ENCODE measurements around the gene HEBP1.

Gene HEBP1

DNA sequence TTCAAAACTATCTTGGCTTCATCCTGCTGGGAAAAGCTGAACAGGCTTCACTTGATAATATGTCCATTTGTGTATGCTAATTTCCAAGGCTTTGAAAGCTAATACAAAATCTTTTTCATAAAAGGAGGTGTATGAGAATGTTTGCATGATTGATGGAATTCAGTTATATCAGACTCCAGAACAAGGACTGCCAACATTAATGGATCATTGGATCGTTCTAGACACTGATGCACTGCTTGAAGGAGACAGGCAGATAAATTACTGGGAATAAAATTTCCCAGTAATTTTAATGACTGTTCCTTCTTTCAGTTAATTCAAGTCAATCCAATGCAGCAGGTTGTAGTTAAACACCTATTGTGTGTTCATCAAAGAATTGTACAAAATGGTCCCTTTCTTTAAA lies 48.6 kb downstream of the HEBP1 start:
- no peak for DNase-seq (ENCODE audit: low spot score)

DNA sequence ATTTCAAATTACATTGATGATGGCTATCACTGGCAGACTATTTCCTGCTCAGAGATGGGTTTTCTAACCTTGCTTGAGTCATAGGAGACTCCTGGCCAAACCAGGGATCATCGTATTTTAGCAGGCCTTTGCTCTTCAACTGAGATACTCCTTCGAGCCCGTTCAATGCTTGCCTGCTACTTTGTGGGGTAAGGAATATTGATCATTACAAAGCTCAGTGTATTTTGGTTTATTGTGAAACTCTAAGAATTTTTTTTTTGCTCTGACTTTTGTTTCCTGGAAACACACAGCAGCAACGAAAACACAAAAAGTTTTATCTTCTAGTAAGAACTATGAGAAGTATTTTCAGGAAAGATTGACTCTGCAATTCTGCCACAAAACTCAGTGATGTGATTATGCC lies 52.2 kb downstream of the HEBP1 start:
- DNase-seq (ENCODE audit: low spot score) = no peak

DNA sequence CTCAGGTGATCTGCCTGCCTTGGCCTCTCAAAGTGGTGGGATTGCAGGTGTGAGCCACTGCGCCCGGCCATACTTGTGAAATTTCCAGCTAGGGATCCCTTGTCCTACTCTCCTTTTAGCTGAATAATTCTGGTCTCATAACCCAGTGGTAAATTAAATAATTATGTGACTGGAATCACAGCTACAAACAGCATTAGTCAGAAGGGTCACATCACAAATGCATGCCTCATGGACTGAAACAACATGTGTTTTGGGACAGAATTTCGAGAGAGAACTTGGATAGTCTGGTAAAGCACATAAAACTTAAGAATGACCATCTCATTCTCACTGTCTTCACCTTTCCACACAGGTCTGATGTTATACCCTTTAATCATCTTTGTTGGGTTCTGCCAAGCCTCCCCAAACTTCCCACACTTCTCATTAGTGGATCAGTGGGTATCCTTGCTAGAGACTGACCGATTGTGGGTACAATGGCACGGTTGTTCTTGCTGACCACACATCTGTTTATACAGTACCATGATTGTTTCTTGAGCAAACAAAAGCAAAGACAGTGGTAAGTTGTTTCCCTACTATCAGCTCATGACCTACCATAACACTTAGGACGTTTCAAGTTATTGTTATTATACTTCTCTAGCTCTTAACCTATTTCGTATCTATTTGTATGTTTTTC lies 53.2 kb downstream of the HEBP1 start:
- peak; percentile 86 for DNase-seq (ENCODE audit: low spot score)

DNA sequence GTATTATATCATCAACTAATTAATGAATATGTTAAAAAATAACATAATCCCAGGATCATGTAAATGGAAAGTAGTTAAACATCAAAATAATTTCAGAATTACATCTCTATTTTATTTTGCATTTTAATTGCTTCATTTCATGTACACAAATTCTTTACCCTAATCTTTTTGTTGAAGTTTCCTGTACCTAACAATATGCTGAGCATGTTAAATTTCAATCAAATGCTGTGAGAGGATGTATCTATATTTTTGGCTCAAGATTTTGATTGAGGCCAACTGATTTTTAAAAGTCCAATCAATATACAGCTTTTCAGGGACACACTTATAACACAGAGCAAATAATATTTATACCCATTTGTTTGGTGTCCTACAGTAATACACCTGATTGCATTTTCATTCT lies 54.5 kb downstream of the HEBP1 start:
- DNase-seq (ENCODE audit: low spot score) = no peak

DNA sequence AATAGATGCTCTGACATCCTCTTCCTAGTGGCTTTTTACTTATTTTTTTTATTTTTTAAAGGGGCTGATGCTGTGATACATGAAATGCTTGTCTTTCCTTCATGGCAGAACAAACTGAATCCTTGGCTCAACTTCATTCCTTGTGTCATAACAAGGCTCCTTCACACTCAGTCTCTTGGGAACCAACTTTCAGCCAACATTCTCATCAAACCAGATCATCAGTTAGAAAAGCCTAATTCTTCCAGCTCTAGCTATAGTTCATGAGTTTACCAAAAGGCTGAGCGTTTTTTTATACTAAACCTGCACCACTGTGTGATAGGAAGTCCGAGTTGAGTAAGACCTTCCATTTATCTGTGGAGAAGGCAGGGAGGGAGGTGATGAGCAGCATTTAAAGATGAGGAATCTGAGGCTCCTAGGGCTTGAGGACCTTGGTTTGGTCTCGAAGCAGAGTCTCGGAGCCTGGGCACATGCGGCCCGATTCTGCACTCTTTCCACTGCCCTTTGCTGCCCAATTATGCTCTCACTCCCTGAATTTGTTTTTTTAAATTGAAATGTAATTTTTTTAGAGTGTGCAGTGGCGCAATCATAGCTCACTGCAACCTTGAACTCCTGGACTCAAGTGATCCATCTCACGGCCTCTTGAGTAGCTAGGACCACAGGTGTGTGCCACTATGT lies 56.3 kb downstream of the HEBP1 start:
- DNase-seq (ENCODE audit: low spot score) = no peak

DNA sequence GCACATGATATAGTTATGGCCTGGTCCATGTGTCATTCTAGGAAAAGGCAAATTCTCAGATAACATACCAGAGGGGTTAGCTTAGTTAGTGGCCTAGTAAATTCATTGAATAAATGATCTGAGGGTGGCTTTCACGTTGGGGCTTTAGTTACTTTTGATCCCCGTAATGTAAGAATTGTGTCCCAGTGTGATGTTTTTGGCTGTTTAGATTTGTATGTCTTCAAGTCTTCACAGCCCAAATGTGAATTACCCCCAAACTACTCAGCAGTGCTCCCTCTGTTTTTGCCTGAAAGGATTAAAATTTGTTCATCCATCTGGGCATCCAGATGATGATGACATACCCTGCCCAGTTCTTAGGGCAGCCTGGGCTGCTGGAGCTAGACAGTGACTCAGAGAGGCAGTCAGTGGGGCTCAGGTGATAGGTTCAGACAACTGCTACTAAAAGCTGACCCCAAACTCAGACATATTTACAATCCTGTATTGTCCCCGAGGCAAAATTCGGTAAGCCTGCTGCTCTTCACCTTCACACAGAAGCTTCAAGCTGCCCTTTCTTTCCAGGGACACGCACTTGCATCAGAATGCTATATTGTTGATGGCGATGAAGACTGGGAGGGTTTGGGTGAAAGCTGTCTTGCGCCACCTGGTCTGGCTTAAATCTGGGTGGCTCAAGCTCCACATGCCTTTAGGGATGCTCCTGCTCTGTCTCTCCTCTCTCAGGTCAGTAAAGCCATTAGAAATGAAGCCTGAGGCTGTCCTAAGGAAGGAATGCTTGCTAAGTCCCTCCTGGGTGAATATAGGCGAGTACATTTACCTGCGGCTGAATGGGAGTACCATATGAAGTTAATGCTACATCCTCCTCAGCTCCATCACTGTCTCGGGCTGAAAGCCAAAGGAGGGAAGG lies 58.4 kb downstream of the HEBP1 start:
- DNase-seq (ENCODE audit: low spot score) = no peak

DNA sequence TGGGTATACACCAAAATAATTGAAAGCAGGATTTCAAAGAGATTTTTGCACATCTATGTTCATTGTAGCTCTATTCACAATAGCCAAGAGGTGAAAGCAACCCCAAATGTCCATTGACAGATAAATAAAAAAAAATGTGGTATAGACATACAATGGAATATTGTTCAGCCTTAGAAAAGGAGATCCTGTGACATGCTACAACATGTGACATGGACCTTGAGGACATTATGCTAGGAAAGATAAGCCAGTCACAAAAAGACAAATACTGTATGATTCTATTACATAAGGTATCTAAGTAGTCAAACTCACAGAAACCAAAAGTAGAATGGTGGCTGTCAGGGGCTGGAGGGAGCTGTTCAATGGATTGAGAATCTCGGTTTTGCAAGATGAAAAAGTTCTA lies 60.2 kb downstream of the HEBP1 start:
- DNase-seq (ENCODE audit: low spot score) = no peak

DNA sequence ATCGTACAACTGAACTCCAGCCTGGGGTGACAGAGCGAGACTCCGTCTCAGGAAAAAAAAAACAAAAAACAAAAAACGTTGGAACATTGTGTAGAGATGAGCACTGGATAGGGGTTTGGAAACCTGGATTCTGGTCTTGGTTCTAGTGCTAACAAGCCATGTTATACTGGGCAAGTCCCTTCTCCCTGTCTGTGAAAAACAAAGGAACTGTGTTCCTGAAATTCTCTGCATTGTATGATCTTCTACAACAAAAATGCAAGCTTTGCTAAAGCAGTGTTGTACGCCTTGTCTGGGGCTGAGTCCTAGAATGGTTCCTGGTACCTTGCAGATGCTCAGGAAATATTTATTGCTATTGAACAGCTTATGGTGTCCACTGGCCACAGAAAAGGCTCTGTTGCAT lies 61.5 kb downstream of the HEBP1 start:
- no peak for DNase-seq (ENCODE audit: low spot score)

DNA sequence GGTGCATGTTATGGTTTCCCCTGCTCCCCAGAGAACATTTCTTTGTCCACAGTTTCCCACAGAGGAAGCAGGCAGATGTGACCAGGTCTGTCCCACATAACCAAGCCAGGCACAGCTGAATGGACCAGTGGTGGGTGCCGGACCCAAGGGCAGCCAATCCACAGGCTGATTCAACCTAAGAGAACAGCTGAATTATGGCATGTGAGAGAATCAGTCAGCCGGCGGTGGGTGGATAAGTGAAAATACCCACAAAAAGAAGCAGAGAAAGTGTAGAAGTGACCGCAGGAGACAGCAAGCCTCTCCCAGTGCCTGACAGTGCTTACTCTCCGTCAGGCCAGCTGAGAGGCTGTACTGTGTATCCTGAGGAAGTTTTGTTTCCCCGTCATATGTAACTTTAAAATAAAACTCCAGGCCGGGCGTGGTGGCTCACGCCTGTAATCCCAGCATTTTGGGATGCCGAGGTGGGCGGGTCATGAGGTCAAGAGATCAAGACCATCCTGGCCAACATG lies 63.0 kb downstream of the HEBP1 start:
- DNase-seq (ENCODE audit: low spot score) = no peak

DNA sequence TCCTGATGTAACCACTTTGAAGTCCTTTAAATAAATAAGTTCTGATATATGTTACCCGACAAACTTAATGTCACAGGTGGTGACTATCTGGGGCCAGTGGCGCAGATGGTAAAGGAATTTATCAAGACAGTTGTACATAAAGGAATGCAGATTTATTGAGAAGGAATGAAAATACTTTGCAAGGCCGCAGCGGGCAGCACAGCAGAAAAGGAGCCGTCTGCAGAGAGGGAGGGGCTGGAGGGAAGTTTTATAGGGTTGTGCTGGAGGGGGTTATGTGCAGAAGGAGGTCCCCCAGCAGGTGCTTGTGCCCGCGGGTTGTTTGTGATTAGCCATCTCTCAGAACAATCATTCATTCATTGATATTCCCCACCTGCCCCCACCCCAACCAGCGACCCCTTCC lies 65.5 kb downstream of the HEBP1 start:
- DNase-seq (ENCODE audit: low spot score) = no peak

DNA sequence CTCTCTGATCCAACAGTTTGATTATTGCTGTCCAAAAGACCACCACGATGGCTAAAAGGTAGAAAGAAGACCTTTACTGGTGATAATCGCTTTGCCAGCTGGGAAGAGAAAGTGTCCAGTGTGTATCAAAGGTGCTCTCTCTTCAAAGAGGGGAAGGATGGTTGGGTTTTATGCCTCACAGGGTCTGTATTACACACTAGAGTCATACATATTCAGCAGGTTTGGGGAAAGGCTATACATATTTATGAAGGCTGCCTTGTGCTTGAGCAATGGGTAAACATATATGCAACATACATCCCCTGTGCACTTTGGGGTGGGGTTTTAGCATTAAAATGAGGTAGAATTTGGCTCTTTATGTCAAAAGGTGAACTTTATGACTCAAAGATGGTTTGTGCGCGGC lies 66.3 kb downstream of the HEBP1 start:
- no peak for DNase-seq (ENCODE audit: low spot score)

DNA sequence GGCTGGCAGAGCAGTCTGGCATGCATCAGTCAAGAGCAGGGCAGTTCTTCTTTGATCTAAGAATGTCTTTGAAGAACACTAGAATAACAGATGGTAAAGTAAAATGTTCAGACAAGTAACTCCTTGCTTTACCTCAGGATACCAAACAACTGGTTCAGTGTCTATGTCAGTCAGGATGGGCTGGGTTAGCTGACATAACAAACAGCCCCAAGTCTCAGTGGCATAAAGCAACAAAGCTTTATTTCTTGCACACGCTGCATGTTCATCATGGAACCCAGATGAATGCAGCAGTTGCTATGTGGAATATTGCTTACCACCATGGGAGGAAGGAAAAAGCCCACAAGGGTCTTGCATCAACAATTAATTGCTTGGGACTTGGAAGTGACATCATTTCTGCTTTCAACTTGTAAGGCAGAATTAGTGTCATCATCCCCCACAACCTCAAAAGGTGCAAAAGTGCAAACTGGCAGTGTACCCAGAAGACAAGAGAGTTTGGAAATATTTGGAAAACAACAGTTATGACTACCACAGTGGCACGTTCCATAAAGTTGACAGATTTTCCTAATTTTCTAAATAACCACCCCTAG lies 69.3 kb downstream of the HEBP1 start:
- no peak for DNase-seq (ENCODE audit: low spot score)

DNA sequence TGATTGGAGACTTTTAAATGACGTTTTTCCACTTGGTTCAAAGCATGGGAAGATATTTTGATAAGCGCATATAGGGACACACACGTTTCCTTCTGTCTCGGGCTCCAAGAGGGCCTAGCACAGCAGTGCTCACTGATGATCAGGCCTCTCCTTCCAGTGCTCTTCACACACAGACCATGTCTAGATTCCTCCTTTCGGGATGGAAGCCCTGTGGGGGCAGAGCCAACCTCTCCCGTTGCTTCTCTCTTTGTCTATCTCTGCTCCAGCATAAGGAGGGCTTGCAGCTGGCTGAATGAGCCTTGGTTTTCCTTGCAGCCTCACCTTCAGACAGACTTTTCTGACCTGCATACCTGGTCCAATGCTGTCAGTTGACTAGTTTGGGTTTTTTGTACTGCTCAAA lies 70.4 kb downstream of the HEBP1 start:
- no peak for DNase-seq (ENCODE audit: low spot score)

DNA sequence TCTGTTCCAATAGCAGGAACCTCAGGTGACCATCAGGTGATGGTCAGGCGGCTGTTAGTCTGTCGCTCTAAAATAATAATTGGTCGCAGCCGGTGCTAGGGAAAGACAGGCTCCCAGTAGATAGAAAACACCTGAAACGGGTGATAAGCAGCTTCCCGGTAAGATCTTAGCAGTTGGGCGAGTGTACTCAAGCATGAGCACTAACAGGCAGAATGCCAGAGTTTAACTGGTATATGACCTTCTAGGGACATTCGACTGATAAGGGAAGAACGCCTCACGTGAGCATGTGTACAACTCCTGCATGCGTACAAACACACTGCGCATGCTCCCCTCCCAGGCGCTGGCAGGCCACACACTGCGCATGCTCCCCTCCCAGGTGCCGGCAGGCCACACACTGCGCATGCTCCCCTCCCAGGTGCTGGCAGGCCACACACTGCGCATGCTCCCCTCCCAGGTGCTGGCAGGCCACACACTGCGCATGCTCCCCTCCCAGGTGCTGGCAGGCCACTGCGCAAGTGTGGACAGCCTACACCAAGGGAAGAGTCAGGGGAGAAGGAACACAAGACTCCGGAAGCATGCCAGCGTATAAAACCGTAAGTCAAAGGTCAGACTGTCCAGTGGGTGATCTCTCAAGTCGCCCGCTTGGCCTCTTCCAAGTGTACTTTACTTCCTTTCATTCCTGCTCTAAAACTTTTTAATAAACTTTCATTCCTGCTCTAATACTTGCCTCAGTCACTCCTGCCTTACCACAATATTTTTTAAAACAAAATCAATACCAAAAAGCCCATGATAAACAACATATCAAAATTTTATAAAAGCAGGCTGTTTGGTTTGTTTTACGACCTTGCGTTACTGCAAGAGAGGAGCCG lies 72.6 kb downstream of the HEBP1 start:
- no peak for DNase-seq (ENCODE audit: low spot score)

DNA sequence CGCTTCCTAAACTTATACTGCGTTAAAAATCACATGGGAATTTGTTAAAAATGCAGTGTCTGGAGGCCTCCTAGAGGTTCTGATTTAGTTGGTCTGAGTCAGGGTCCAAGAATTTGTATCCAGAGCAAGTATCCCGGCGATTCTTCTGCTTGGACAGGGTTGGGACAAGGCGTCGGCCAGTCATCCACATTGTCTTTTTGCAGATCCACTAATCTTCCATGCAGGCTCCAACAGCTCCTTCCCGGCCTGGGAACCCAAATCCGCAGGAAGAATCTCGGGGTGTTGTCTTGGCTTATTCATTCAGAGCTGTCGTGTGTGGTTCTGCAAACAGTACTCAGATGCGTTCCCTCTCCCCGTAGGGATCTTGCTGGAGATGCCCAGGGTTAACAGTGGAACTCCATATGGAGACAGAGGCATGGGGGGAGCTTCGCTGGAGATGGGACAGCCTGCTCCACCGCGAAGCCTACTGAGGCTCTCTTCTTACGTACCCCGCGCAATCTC lies 73.4 kb downstream of the HEBP1 start:
- DNase-seq (ENCODE audit: low spot score) = no peak

DNA sequence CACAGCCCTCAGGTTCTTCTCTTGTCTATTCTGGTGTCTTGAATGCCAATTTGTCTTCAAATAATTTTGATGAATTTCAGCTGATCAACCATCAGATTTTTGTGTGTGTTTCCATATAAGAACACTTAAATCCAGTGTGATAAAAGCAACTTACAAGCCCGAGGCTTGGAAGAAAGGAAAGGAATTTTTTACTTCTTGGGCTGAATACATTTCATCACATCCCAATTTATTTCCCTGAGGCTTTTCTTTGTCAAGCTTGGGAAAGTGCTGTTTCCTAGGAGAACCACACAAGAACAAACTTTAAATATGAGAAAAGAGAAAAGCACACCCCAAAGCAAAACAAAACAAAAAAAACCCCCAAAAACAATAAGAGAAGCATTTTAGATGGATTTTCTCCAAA lies 74.7 kb downstream of the HEBP1 start:
- no peak for DNase-seq (ENCODE audit: low spot score)

Data from SW480 (cell line).